Measurements from ENCODE around the gene SCCPDH.

DNA sequence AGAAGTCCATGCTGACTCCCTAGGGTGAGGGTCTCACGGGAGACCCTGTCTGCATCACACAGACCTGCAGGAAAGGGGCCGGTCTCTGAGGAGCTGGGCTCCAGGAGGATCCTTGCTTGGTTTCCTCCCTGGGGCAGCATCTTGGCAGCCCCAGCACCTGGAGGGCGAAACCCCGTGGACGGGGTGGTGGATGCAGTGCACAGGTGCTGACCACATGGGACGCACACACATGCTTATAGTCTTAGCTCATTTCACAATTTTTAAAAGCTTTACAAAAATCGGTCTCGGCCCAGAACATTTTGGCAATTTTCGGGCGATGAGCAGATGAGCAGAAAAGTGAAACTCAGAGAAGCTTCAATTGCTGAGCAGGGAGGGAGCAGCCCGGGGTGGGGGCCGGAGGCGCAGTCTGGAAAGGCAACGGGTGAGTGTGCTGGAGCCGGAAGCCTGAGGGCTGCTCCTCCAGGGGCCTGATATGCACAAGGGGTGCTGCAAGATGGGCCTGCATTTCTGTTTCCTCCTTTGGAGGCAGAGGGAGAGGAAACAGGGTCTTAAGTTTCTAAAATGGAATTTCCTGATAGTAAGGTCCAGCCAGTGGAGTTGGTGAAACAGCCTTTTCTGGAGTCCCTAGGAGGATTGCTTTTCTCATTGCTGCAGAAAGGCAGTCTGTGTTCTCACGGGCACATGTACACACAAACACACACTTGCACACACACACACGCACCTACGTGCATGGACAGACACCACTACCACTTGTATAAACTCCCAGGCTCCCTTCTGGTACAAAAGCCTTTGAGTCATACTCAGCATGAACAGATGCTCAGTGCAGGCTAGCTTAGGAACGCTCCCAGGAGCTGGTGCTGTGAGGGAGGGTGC, 60.6 kb downstream of the SCCPDH start:
- no peak for TF ChIP-seq CTCF (IDR thresholded peaks at IDR 0.05)
- no peak for TF ChIP-seq POLR2A (IDR thresholded peaks at IDR 0.05)

Measured in testis (tissue), 2 donors.